Keratinocyte (primary cell): ENCODE measurements around the gene POLR2A. TPM values are rescaled to one million over a fixed set of nuclear protein-coding genes. Genes with fewer than 3 reads are reported as not detected.

Experiments
- DNase-seq: peaks from one replicate; pipeline ENCODE4 v3.0.0-alpha.2; 2011; ENCODE audit warnings: low read depth, missing footprints, low spot score
- FAIRE-seq: peaks from 2 replicates; lab custom pipeline; 2011; peaks lifted over from hg19 to GRCh38; lab: Jason Lieb, UNC
- H2AFZ ChIP-seq: 2 replicates; pipeline ENCODE4 v1.6.0; 2012; ENCODE audit warnings: low read length, control low read depth, inconsistent platforms; ENCODE audit not compliant: control insufficient read depth
- H3K27ac ChIP-seq: 2 replicates; pipeline ENCODE4 v1.5.1; 2011; ENCODE audit warnings: low read length; ENCODE audit not compliant: control insufficient read depth, insufficient read depth
- H3K27me3 ChIP-seq: 3 replicates; pipeline ENCODE4 v1.6.0; 2011; ENCODE audit warnings: low read length; ENCODE audit not compliant: control insufficient read depth, insufficient read depth; ENCODE audit errors: extremely low read depth
- H3K36me3 ChIP-seq, 2 experiments: 2 replicates in 1 of 2; 3 replicates in 1 of 2; pipeline ENCODE4 v1.5.1; 2011; ENCODE audit warnings: low read length in 2 of 2, mild to moderate bottlenecking in 1 of 2; ENCODE audit not compliant: control insufficient read depth in 2 of 2, insufficient read depth in 2 of 2; ENCODE audit errors: extremely low read depth in 1 of 2
- H3K4me1 ChIP-seq: 3 replicates; pipeline ENCODE4 v1.5.1; 2011; ENCODE audit warnings: low read length; ENCODE audit not compliant: control insufficient read depth, insufficient read depth; ENCODE audit errors: extremely low read depth
- H3K4me2 ChIP-seq: 3 replicates; pipeline ENCODE4 v1.6.0; 2011; ENCODE audit warnings: low read depth, low read length; ENCODE audit not compliant: control insufficient read depth, insufficient read depth; ENCODE audit errors: extremely low read depth
- H3K4me3 ChIP-seq, 3 experiments: fragments of 200-600 bp in 1 of 3; sonication (generic) in 1 of 3; 2 replicates in 2 of 3; 3 replicates in 1 of 3; pipeline ENCODE4 v1.5.1; 2011 to 2016; ENCODE audit warnings: low read length in 3 of 3, mild to moderate bottlenecking in 3 of 3, control low read depth in 2 of 3, inconsistent platforms in 1 of 3, low read depth in 1 of 3, mixed read lengths in 1 of 3, mixed run types in 1 of 3, moderate library complexity in 1 of 3; ENCODE audit not compliant: control insufficient read depth in 2 of 3, insufficient read depth in 2 of 3; ENCODE audit errors: extremely low read depth in 1 of 3
- H3K79me2 ChIP-seq: 2 replicates; pipeline ENCODE4 v1.6.0; 2012; ENCODE audit warnings: low read length; ENCODE audit not compliant: control insufficient read depth, insufficient read depth
- H3K9ac ChIP-seq: 3 replicates; pipeline ENCODE4 v1.6.0; 2011; ENCODE audit warnings: low read length; ENCODE audit not compliant: control insufficient read depth, insufficient read depth; ENCODE audit errors: extremely low read depth
- H3K9me1 ChIP-seq: 3 replicates; pipeline ENCODE4 v1.6.0; 2011; ENCODE audit warnings: low read length; ENCODE audit not compliant: control insufficient read depth, insufficient read depth; ENCODE audit errors: extremely low read depth
- H3K9me3 ChIP-seq: 2 replicates; pipeline ENCODE4 v1.5.1; 2012; ENCODE audit warnings: low read depth, low read length; ENCODE audit not compliant: control insufficient read depth
- H4K20me1 ChIP-seq: 3 replicates; pipeline ENCODE4 v1.6.0; 2011; ENCODE audit warnings: low read length; ENCODE audit not compliant: control insufficient read depth, insufficient read depth; ENCODE audit errors: extremely low read depth
- EZH2 ChIP-seq: IDR thresholded peaks from one replicate; pipeline ENCODE4 v1.6.1; 2012; ENCODE audit warnings: inconsistent platforms, mild to moderate bottlenecking, low read length, moderate library complexity
- dilution Hi-C: fragments of 300-500 bp; cut with MboI; formaldehyde crosslinking; loops from one replicate; pipeline ENCODE4 v1.7.0; 2020; ENCODE audit warnings: low sequenced_read_pairs; ENCODE audit not compliant: extremely low pct_ligation_motif_present
- polyA plus RNA-seq, 5 experiments: library from polyadenylated mRNA; depleted of rRNA in 3 of 5; stranded (reverse) in 3 of 5; stranded (forward) in 1 of 5; unstranded in 1 of 5; fragments of >200 nt; gene quantifications; 1 replicate in 1 of 5; 2 replicates in 3 of 5; 3 replicates in 1 of 5; pipeline versions ENCODE4 v1.2.1 to v1.2.3, GENCODE V29; 2011 to 2012; ENCODE audit warnings: missing spikeins in 2 of 5, low read depth in 1 of 5, low replicate concordance in 1 of 5
- TF ChIP-seq, protein P1 (sequence below), 3 experiments: IDR thresholded peaks in 1 of 3; conservative IDR thresholded peaks in 1 of 3; optimal IDR thresholded peaks in 1 of 3; 2 replicates in 2 of 3; 3 replicates in 1 of 3; pipeline versions ENCODE3 to v1.5.1; 2011; ENCODE audit warnings: low read length in 3 of 3, mild to moderate bottlenecking in 3 of 3, moderate library complexity in 2 of 3, control low read depth in 1 of 3, inconsistent platforms in 1 of 3; ENCODE audit not compliant: insufficient read depth in 2 of 3; ENCODE audit errors: extremely low read depth in 1 of 3

POLR2A gene
- polyA plus RNA-seq, 1 donor (not counting 4 experiments of a cell fraction or from before 2014, with no cell fraction given): 17.5 TPM

DNA sequence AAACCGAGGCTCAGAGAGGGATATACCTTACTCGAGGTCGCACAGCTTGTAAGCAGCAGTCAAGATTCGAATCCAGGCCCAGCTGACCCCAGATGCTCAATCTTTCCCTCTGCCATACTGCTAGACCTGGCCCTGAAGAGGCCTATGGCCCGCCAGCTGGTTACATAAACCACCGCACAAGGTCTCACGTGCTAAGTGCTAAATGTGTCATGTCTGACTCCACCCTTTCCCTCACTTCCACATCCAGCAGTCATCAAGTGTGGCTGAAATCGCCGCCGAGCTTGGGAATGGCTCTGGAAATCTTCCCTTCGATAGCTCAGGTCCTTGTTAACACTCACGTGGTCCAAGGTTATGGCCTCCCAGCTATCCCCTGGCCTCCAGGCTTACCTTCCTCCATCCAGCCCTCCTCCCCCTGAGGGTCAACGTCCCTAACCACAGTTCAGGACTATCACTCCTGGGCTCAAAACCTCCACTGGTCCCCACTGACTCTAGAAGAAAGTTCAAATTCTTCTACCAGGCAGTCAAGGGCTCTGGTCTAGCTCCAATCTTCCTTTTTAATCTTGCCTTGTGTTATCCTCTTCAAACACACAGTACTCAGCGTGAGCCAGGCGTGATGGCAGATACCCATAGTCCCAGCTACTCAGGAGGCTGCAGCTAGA lies 8.3 kb upstream of the POLR2A start:
- Histone ChIP-seq H3K4me1 (peaks cover 42% of the 10 kb centered on the region), H3K9ac (peak overlapping the region; percentile 74)

DNA sequence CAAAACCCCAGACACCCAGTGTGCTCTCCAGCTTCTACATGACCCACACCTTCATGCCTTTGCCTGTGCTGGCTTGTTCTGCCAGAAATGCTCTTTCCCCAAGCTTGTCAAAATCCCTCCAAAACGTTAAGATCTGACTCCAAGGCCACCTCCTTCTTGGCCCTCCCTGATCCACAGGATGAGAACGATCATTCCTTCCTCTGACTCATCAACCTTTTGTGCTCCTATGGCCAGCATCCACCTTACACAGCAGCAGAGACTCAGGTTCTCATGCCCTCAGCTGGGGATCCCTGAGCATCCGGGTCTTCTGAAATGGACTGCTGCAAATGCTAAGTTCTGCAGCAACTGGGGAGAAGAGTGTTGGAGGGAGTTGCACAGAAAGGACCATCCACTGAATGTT lies 7.7 kb upstream of the POLR2A start:
- Histone ChIP-seq H3K4me2 (peak overlapping the region; percentile 99), H3K9ac (peak overlapping the region; percentile 75), H3K27me3 (no peaks in the 10 kb centered on the region), H3K4me1 (peaks cover 42% of the 10 kb centered on the region), H3K9me1 (peaks cover 6% of the 10 kb centered on the region), H3K79me2 (peaks cover 73% of the 10 kb centered on the region), H2AFZ (no peak overlapping the region), H3K27ac (peak overlapping the region; percentile 95), H3K4me3 (peak overlapping the region in 2 of 3 experiments; percentile 67 to 82), H4K20me1 (peaks cover 10% of the 10 kb centered on the region), H3K36me3 (no peaks in the 10 kb centered on the region), H3K9me3 (no peaks in the 10 kb centered on the region)
- DNase-seq (peak; percentile 87), FAIRE-seq (peak; percentile 99)
- no peak for TF ChIP-seq EZH2
- TF ChIP-seq, protein P1, sequence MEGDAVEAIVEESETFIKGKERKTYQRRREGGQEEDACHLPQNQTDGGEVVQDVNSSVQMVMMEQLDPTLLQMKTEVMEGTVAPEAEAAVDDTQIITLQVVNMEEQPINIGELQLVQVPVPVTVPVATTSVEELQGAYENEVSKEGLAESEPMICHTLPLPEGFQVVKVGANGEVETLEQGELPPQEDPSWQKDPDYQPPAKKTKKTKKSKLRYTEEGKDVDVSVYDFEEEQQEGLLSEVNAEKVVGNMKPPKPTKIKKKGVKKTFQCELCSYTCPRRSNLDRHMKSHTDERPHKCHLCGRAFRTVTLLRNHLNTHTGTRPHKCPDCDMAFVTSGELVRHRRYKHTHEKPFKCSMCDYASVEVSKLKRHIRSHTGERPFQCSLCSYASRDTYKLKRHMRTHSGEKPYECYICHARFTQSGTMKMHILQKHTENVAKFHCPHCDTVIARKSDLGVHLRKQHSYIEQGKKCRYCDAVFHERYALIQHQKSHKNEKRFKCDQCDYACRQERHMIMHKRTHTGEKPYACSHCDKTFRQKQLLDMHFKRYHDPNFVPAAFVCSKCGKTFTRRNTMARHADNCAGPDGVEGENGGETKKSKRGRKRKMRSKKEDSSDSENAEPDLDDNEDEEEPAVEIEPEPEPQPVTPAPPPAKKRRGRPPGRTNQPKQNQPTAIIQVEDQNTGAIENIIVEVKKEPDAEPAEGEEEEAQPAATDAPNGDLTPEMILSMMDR (optimal IDR thresholded peaks at IDR 0.05 in 1 of 3, IDR thresholded peaks at IDR 0.05 in 1 of 3, conservative IDR thresholded peaks at IDR 0.05 in 1 of 3; ENCODE audit: extremely low read depth in 1 of 3, insufficient read depth in 2 of 3, low read length in 3 of 3): no peak
- dilution Hi-C loops: no loop called here

More for the DNA sequence above, 8.3 kb upstream of the POLR2A start:
- no peaks in the 10 kb centered on the region for H3K9me3 ChIP-seq
- H3K27ac ChIP-seq: peak overlapping the region; percentile 95
- H3K9me1 ChIP-seq: peaks cover 8% of the 10 kb centered on the region
- DNase-seq (no peak), FAIRE-seq (peak; percentile 88)
- H4K20me1 ChIP-seq: peaks cover 10% of the 10 kb centered on the region
- no peaks in the 10 kb centered on the region for H3K27me3 ChIP-seq
- peak overlapping the region in 2 of 3 experiments; percentile 19 to 44 for H3K4me3 ChIP-seq
- TF ChIP-seq, protein P1 (optimal IDR thresholded peaks at IDR 0.05 in 1 of 3, IDR thresholded peaks at IDR 0.05 in 1 of 3, conservative IDR thresholded peaks at IDR 0.05 in 1 of 3; ENCODE audit: extremely low read depth in 1 of 3, insufficient read depth in 2 of 3, low read length in 3 of 3): no peak
- TF ChIP-seq EZH2: no peak
- peak overlapping the region; percentile 8 for H2AFZ ChIP-seq
- H3K4me2 ChIP-seq: peak overlapping the region; percentile 99
- peaks cover 79% of the 10 kb centered on the region for H3K79me2 ChIP-seq
- H3K36me3 ChIP-seq: no peaks in the 10 kb centered on the region
- dilution Hi-C loops: no loop called here
